NCI-H1092 treated with DMSO at 0.1 percent for 48 hours (cell line): ENCODE data around the gene RNF208.
A peak's percentile ranks its signal among the peaks of the same experiment; 100 is the strongest.
"Not testable (repeated sequence)": the region's sequence is repeated elsewhere in the genome, so short reads cannot be mapped to it uniquely, and the experiment has no call there.

ENCODE experiments used
- DNase-seq: peaks from one replicate; lab custom pipeline; 2025; lab: John Stamatoyannopoulos, UW

RNF208 gene

DNA sequence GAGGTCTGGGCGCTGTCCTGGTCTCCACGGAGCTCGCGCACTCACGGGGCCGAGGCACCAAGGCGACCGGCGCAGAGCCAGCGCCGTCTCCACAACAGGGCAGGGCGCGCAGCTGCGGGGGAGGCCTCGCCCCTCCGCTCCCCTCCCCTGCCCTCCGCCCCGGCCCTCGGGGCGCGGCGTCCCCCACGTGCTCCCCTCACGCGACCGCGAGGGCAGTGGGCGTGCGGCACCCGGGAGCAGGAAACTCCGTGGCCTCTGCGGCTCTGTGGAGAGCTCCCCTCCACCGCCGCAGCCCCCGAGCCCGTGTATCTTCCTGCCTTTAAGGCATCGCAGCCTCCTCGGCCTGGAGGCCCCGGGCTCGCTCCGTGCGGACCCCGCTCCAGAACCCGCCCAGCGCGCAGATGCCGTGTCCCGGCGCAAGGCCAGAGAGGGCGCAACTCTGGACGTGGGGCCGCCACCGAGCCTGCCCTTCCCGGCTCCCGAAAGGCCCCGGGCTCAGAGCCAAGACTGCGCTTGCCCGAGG lies 18.3 kb upstream of the RNF208 start:
- peak; percentile 77 for DNase-seq

- not testable (repeated sequence) for DNase-seq
These were observed 17.6 kb upstream of the RNF208 start for GRCh38 chr9:137239541-137240200.

- peak; percentile 58 for DNase-seq
These were observed 16.0 kb upstream of the RNF208 start for GRCh38 chr9:137237759-137238726.

- peak; percentile 49 for DNase-seq
These were observed 14.9 kb upstream of the RNF208 start for GRCh38 chr9:137236936-137237421.

GRCh38 chr9:137236238-137236935 lies 14.3 kb upstream of the RNF208 start:
- peak; percentile 80 for DNase-seq

GRCh38 chr9:137235424-137236237 lies 13.6 kb upstream of the RNF208 start:
- no peak for DNase-seq

DNA sequence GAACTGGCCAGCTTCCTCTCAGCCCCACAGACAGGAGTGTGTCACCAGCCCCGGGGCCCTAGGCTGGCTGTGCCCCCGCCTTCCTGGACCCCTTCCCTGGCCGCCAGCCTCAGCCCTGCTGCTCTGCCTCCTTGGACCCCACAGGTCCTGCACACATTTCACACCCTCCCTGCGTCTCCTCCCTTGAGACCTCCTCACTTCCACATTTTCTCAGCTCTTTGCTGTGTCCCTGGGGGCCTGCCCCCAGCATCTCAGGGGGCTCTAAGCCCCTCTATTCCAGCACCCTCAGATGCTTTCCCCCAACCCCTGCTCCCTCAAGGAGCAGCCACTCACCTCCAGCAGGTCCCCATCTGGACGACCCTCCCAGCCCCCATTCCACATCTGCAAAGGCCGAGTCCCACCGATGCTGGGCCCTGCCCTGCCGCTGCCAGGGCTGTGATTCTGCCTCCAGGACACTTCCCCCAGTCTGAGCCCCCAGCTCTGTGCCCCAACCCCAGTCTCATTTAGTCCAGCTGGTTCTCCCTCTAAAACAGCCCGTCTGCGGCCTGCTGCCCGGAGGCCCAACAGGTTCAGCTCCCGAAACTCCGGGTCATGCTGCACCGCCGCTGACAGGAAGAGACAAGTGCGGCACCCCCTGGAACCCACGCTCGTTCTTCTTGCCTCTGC lies 12.9 kb upstream of the RNF208 start:
- DNase-seq = no peak

GRCh38 chr9:137234055-137234697 lies 12.1 kb upstream of the RNF208 start:
- no peak for DNase-seq

DNA sequence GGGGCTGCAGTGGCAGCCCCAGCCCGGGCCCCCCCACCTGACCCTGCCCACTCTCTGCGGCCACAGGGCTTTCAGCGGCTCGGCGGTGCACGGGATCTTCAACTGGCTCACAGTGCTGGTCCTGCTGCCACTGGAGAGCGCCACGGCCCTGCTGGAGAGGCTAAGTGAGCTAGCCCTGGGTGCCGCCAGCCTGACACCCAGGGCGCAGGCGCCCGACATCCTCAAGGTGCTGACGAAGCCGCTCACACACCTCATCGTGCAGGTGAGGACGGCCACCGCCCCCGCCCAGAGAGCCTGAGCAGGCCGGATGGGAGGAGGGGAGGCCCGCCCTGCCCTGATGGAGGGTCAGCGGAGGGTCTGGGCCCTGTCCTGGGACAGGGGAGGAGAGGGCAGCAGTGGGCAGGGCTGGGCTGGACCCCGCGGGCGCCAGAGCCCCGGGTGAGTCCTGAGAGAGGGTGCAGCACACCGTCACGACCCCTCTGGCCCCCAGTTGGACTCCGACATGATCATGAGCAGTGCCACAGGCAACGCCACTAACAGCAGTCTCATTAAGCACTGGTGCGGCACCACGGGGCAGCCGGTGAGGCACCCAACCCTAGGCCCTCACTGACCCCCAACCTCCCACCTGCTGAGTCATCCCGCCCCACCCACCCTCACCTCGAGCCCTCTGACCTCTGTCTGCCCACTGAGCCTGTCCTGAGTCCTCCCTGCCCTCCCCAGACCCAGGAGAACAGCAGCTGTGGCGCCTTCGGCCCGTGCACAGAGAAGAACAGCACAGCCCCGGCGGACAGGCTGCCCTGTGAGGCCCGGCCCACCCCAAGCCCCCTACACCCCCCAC lies 11.3 kb upstream of the RNF208 start:
- DNase-seq = no peak

- no peak for DNase-seq
These were observed 10.5 kb upstream of the RNF208 start for GRCh38 chr9:137232510-137232909.

GRCh38 chr9:137232101-137232500 lies 10.1 kb upstream of the RNF208 start:
- no peak for DNase-seq

GRCh38 chr9:137231372-137232039 lies 9.5 kb upstream of the RNF208 start:
- DNase-seq = no peak

DNA sequence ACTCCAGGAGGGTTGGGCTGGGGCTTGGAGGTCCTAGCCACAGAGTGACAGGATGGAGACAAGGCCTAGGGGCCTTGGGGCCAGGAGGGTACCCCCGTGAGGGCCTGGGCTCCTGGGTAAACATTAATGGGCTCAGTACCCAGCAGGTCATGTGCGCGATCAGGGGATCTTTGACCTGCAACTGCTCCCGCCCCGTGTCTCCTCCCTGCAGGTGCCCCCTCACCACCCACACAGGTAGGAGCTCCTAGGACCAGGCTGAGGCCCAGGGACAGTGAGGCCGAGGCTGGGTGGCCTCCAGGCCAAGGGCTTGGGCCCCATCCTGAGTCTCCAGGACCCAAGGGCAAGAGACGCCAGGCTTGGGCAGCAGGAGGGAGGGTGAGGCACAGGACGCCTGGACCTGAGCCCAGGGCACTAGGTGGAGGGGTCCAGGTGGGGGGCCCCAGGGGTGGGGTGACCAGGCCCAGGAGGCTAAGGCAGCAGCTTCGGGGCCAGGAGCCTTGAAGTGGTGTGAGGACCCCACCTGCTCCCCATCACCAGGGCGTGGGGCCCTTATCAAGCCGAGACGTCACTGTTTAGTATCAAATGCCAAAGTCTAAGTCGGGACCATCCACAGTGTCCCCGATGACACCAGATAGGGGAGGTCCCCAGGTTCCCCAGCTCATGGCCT lies 8.8 kb upstream of the RNF208 start, which contains the start of gene SLC34A3:
SLC34A3 (plus strand) TSS at position 197 of the 667 bp plus-strand sequence. CDS start 802 bp downstream, outside the sequence.
- no peak for DNase-seq

GRCh38 chr9:137229903-137230704 lies 8.1 kb upstream of the RNF208 start:
- DNase-seq = no peak

DNA sequence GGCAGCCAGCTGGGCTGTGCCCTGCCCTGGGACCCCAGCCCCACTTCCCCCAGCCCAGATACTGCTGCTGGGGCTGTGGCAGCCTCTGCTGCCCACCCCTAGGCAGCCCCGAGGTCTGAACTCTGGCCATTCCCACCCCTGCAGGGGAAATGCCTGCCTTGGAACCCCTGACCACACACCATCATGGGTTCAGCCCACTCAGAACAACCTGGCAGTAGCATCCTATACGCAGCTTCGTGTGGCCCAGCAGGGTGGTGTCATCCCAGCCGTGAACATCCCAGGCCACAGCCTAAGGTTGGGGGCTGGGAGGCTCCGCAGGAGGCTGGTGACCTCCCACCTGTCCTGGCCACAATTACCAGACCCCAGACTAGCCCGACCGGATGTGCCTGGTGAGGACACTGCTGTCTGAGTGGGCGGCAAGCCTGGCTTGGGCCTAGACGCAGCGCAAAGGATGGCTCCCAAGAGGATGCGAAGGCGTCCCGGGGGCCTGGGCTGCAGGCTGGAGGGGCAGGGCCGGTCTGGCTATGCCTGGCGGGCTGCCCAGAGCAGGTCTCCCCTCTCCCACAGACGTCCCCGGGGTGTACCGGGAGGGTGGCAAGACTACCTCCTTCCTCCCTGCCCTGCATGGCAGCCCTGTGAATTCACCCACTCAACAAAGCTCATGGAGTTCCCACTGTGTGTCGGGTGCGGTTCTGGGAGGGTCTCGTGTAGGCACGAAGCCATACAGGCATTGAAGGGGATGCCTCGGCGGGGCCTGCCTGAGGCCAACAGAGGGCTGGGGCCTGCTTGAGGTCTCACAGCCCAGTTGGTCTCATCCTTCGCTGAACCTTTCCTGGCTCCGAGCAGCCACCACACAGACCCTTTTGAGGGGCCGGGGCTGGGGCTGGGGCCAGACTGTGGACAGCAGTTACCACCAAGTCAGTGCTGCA lies 7.2 kb upstream of the RNF208 start:
- DNase-seq = no peak

GRCh38 chr9:137228506-137228967 lies 6.5 kb upstream of the RNF208 start:
- no peak for DNase-seq
